ENCODE data around the gene KIAA0930.

Gene KIAA0930

DNA sequence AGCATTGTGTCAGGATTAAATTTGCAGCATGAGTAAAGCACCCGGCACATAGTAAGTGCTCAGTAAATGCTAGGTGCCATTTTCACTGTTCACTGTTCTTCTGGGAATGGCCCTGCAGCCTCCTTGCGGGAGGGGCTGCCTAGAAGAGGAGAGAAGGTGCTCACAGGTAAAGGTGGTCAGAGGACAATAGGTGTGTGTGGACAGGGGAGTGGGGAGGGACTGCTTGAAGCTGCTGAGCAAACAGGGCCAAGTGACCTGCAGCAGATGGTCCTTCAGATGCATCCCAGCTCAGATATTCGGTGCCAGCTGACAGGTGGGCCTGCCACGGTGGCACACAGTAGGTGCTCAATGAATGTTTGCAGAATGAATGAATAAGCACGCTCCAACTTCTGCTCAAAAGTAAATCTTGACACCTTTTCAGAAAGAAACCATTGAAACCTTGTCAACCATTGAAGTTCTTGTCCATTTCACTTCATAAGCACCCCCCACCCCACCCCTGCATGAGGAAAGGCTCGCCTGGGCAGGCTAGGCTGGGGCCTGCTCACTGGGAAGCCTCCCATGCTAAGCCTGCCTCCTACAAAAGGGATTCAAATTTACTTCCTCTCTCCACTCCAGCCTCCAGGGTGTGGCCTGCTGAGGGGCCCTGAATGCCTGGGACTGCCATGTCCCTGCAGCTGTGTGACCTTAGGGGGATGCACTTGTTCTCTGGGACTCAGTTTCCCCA lies 1.6 kb downstream of the KIAA0930 start:
- DNase-seq, result no peak

DNA sequence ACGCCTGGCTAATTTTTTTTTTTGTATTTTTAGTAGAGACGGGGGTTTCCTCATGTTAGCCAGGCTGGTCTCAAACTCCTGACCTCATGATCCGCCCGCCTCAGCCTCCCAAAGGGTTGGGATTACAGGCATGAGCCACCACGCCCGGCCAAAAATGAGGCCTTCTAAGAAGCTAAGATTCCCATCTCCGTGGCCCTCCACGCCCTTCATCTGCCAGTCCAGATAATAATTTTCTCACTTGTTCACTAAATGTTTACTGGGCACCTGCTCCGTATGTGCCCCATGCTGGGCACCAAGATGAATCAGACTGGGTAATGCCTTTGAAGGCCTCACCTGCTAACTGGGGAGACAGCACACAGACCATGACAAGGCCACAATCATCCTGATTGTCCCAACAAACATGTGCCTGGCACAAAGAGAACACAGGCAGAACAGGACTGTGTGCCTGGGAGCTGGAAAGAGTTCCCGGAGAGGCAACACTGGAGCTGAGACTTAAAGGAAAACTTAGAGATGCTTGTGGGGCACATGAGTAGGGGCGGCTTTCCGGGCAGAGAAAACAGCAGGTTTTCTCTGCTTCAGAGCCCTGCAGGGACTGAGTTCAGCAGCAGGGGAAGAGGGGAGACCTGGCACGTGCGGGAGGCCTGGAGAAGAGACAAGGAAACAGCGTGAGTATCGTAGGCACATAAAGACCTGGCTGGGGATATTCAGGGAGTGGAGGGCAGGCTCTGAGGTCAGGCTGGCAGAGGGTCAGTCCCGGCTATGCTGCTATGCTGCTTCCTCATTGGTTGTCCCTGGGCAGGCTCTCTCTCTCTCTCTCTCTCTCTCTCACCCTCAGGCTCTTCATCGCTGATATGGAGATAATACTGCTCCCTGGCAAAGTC lies 2.4 kb downstream of the KIAA0930 start:
- DNase-seq, result no peak

- DNase-seq, result no peak
Measured at GRCh38 chr22:45237065-45237990, 3.4 kb downstream of the KIAA0930 start.

GRCh38 chr22:45235851-45236342 lies 4.8 kb downstream of the KIAA0930 start:
- no peak for DNase-seq

DNA sequence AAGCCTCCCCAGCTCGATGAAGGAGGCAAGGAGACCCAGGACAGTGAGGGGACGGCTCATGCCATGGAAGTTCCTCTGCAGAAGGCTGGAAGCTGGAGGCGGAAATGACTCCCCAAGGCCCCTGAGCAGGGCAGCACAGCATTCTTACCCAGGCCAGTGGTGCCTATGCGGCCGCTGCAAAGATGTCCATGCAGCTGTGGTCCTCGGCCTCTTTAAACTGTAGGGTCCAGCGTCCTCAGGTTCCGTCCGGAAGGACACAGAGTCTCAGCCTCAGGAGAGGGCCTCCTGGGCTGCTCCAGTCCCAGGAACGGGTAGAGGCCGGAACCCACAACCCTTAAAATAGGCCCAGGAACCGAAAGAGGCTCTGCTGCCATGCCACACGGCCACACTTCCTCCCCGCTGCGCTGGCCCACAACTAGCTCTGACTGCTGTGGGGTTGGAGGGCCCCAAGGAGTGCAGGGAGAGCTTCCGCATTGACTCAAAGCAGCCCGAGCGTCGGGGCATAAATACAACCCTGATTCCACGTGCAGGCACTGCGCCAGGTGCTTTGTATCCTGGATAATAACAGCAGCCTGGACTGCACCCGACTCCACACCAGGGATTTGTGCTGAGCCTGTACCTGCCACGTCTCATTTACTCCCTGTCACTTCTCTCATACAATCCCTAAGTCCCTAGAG lies 5.5 kb downstream of the KIAA0930 start:
- peak in 13 of 51 donors; percentile 18 to 45 (median 26) for DNase-seq

DNA sequence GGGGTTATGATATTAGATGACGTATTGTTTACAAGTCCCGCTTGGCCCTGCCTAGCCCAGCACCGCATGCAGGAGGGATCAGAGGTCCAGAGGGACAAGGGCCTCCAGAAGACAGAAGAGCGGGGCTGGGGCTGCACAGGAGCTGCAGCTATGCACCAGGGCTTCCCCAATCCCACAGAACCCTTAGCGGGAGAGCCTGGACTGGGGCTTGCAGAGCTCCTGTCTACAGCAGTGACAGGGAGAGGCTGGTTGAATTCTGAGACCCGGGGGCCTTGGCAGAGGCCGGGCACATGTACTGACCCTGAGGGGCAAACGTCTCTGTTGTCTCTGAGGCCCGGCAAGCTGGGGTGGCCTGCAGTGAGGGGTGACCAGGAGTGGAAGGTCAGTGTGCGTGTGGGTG lies 6.9 kb downstream of the KIAA0930 start:
- DNase-seq, result no peak

GRCh38 chr22:45233386-45233785 lies 7.3 kb downstream of the KIAA0930 start:
- DNase-seq, result no peak

- DNase-seq, result no peak
Measured at GRCh38 chr22:45231293-45231692, 9.4 kb downstream of the KIAA0930 start.

GRCh38 chr22:45230026-45230721 lies 10.5 kb downstream of the KIAA0930 start:
- DNase-seq, result no peak

DNA sequence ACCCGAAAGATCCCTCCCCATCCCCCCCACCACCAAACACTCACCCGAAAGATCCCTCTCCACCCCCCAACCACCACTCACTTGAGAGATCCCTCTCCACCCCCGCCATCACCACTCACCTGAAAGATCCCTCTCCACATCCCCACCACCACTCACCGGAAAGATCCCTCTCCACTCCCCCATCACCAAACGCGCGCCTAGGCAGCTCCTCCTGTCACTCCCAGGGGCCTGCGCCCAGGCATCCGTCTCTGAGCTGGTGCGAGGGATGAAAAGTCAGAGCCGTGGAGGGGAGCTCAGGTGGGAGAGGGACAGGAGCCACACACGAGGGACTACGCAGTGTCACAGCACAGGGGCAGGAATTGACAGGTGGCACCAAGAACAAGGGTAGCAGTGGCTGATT lies 11.5 kb downstream of the KIAA0930 start:
- DNase-seq, result no peak

GRCh38 chr22:45228401-45228754 lies 12.3 kb downstream of the KIAA0930 start:
- no peak for DNase-seq

DNA sequence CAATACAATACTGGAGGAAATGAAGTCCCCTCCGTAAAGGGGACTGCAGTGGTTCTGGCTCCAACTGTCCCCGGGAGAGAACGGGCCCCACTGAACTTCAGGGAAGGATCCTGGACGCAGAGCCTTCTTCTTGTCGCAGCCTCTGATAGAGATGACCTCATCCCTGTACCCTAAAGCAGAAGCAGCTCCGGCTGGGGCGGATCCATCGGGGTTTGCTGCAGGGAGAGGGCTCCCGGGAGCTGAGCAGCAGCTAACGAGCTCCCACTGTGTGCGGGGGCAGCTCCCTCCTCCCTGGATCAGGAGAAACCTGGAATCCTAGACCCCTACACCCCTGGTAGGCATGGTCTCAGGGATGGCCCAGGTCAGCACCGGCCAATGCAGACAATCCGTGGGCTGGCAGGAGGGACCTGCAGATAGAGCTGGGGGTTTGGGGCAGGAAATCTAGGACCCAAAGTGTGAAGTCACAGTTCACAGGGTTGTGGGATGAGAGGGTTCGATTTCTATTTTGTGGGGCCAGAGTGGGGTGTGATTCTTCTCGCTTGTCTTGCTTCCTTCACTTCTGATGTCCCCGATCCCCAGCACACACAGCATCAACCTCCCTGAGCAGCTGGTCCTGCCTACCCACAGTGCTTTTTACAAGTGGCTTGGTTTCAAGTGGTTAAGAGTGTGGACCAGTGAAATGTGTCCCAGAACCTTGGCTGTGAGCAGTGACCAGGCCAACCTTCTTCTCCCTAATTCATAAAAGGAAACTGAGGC lies 12.9 kb downstream of the KIAA0930 start:
- peak in 15 of 51 donors; percentile 19 to 70 (median 51) for DNase-seq

DNA sequence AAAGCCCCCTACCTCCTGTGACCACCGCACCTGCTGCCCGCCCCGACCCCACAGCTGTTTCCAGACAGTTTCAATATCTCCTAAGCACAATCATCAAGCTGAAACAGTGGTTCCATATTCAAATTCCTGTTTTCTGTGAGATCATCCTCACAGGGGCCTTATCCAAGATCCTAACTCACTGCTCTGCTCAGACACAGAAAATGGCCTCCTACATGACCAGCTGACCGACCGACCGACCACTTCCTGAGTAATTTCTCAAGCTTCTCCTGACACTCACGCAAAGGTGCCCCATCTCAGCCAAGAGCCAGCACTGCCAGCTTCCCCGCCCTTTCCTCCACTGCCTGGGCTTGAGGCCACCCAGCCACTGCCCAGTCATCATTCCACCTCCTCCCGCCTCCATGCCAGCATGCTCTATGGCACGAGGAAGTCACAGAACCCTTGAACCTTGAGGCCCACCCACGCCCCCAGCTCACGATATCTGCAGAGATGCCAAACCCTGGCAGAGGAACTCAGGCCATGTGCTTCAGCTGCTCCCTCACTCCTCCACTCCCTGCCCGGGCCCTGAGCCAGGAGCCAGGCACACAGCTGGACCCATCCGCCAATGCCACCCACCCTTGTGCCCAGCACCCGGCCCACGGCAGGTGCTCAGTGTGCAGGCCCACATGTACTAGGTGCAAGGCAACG lies 14.0 kb downstream of the KIAA0930 start:
- peak in 29 of 51 donors; percentile 25 to 84 (median 50) for DNase-seq

DNA sequence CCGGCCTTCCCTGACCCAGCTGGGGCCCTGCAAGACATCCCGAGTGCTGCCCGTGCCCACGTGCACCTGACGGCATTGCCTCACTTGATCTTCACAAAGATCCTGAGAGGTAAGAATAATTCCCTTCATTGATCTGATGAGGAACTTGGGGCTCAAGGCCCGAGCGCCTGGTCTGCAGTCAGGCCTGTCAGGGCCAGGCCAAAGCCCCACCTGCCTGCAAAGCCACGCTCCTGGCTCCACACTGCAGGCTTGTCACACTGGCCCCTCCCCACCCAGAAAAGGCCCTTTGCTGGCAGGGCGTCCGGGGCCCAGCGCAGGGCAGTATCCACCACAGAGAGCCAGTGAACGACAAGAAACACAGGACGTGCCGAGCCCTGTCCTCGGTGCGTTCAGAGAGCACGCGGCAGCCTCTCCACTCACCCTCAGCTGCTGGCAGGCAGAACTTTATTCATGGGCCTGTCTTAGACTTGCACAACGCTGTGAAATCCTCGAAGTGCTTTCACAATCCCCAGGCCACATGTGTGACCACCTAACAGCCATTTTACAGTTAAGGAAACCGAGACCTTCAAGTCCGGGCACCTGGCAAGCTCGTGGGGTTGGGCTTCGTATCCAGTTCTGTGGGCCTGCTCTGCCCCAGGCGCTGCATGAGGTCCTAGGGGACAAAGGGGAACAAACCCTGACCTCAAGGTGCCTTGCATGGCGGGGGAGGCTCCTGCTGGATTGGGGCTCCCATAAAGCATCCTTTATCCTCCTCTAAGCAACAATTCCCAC lies 14.8 kb downstream of the KIAA0930 start:
- peak in 27 of 51 donors; percentile 36 to 76 (median 54) for DNase-seq

- peak in 47 of 51 donors; percentile 31 to 95 (median 83) for DNase-seq
Measured at GRCh38 chr22:45224988-45225731, 15.5 kb downstream of the KIAA0930 start.

DNA sequence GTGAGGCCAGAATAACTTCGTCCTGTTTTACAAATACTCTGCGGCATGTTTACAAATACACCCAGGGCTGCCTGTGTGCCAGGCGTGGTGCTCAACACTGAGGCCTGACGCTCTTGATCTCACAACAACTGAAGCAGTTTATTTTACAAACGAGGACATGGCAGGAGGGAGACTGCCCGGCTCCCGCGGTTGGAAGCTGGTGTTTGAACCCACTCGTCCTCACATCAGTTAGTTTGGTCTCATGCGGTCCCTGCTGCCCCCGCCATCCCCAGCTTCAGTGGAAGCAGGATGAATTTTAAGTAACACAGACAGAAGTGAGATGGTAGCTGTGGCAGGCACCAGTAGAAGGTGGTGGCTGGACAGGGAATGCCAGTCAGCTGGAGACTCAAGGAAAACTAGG lies 16.4 kb downstream of the KIAA0930 start:
- DNase-seq, result peak in 9 of 51 donors; percentile 32 to 63 (median 46)

Measured in hypothalamus (tissue), 51 donors.